GM21825 (cell line): ENCODE data around the gene CYP11A1.
A peak's percentile ranks its signal among the peaks of the same experiment; 100 is the strongest.
"Not testable (repeated sequence)": the region's sequence is repeated elsewhere in the genome, so short reads cannot be mapped to it uniquely, and the experiment has no call there.

Experiments used
- ATAC-seq: cut with Tn5 transposase; IDR thresholded peaks from one replicate; pipeline ENCODE4 v1.9.1; 2021; ENCODE audit warnings: mild to moderate bottlenecking, moderate library complexity; ENCODE audit not compliant: unreplicated experiment

The CYP11A1 gene

GRCh38 chr15:74376226-74376625 lies 8.8 kb upstream of the CYP11A1 start:
- no peak for ATAC-seq

- ATAC-seq: no peak
Measured at GRCh38 chr15:74375303-74375693, 7.9 kb upstream of the CYP11A1 start.

GRCh38 chr15:74374648-74375302 lies 7.3 kb upstream of the CYP11A1 start:
- no peak for ATAC-seq

GRCh38 chr15:74373731-74374647 lies 6.5 kb upstream of the CYP11A1 start:
- peak; percentile 64 for ATAC-seq

GRCh38 chr15:74373056-74373650 lies 5.7 kb upstream of the CYP11A1 start:
- no peak for ATAC-seq

GRCh38 chr15:74370471-74370870 lies 3.0 kb upstream of the CYP11A1 start:
- no peak for ATAC-seq

GRCh38 chr15:74369756-74370155 lies 2.3 kb upstream of the CYP11A1 start:
- no peak for ATAC-seq

- no peak for ATAC-seq
Measured at GRCh38 chr15:74369084-74369745, 1.8 kb upstream of the CYP11A1 start.

GRCh38 chr15:74368121-74368520 lies 675 bp upstream of the CYP11A1 start:
- ATAC-seq: no peak

GRCh38 chr15:74365598-74366445 lies 1.6 kb downstream of the CYP11A1 start:
- ATAC-seq: no peak

GRCh38 chr15:74364936-74365597 lies 2.4 kb downstream of the CYP11A1 start:
- ATAC-seq: no peak

GRCh38 chr15:74362482-74362881 lies 5.0 kb downstream of the CYP11A1 start:
- ATAC-seq: no peak

- not testable (repeated sequence) for ATAC-seq
Measured at GRCh38 chr15:74360855-74361254, 6.6 kb downstream of the CYP11A1 start.

- ATAC-seq: not testable (repeated sequence)
Measured at GRCh38 chr15:74359376-74359775, 8.1 kb downstream of the CYP11A1 start.

GRCh38 chr15:74357514-74357913 lies 9.9 kb downstream of the CYP11A1 start:
- ATAC-seq: not testable (repeated sequence)

- not testable (repeated sequence) for ATAC-seq
Measured at GRCh38 chr15:74356050-74356449, 11.4 kb downstream of the CYP11A1 start.

- ATAC-seq: not testable (repeated sequence)
Measured at GRCh38 chr15:74353992-74354391, 13.5 kb downstream of the CYP11A1 start.

- ATAC-seq: no peak
Measured at GRCh38 chr15:74352393-74352910, 15.0 kb downstream of the CYP11A1 start.

- no peak for ATAC-seq
Measured at GRCh38 chr15:74351670-74352069, 15.8 kb downstream of the CYP11A1 start.
